Measurements from ENCODE around the gene PTH1R. TPM values are rescaled to one million over a fixed set of nuclear protein-coding genes. Genes with fewer than 3 reads are reported as not detected.

Gene PTH1R
- total RNA-seq, 1 donor from 2014 or later: 6.5 TPM

DNA sequence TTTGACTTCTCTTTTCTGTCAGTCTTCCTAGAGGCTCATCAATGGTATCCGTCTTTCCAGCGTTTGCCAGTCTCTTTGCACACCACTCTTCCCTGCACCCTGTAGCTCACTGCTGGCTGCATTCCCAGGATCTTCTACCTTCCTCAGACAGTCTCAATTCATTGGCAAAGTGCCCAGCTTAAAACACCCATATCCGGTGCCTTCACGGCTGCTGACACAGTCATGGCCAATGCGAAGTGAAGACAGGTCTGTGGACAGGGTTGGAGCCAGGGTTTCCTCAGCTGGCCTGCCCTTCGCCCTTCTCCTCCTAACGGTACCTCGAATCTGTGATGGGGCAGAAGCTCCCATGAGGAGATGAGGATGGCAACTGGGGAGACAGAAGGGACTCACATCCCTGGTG is 36.1 kb downstream of the PTH1R start:
- DNase-seq: peak; percentile 72

DNA sequence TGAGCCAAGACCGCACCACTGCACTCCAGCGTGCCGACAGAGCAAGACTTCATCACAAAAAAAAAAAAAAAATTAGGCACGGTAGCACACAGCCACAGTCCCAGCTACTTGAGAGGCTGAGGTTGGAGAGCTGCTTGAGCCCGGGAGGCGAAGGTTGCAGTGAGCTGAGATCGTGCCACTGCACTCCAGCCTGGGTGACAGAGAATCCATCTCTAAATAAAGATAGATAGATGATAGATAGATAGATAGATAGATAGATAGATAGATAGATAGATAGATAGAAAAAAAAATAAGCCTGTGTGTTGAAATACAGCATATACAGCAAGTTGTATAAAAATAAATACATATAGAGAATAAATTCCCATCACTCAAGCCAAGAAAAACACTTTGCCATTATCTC is 37.3 kb downstream of the PTH1R start:
- DNase-seq: no peak

DNA sequence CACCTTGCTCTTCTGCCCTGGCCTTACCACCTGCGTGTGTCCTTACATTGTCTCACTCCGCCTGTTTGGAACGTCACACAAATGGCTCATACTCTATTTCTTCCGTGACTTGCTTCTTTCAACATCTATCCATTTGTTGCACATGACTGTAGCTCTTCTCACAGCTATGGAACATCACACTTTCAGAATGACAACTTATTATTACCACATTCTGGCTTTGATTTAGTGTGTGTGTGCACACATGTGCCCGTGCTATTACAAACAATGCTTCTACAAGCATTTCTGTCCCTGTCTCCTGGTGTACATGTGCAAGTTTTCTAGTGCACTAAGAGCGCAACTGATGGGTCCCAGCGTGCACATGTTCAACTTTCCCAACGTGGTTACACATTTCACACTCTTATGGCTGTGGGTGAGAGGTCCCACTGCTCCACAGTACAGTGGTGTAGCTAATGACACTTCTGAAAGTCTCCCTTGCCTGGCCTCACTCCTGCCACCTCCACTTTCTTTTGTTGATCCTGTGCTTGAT is 37.8 kb downstream of the PTH1R start:
- DNase-seq: no peak

DNA sequence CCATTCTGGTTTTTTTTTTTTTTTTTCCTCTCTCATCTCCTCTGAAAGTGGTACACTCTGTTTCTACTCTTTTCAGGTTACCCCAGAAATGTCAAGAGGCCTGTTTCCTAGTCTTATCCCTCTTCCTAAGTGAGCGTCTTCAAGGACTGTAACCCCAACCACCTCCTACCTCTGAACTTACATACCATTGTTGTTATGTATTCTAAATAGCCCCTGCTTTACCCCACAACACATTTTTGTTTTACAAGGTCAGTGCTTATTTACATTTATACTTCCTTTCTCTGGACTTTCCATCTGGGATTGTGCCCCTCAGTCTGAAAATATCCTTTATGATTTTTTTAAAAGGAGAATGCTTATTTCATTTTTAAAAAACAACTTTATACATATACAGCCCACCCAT is 38.8 kb downstream of the PTH1R start:
- no peak for DNase-seq

DNA sequence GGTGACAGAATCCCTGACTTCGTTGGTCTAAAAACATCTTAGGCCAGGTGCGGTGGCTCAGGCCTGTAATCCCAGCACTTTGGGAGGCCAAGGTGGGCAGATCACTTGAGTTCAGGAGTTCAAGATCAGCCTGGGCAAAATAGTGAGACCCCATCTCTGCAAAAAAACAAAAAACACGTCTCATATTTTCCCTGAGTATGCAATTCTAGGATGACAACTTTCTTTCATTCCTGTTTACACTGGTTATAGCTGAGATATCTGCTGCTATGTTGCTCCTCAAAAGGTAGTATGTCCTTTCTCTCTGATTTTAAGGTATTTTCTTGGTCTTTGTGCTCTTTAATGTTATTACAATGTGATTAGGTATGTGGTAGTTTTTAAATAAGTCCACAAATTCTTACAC is 39.3 kb downstream of the PTH1R start:
- DNase-seq: no peak

DNA sequence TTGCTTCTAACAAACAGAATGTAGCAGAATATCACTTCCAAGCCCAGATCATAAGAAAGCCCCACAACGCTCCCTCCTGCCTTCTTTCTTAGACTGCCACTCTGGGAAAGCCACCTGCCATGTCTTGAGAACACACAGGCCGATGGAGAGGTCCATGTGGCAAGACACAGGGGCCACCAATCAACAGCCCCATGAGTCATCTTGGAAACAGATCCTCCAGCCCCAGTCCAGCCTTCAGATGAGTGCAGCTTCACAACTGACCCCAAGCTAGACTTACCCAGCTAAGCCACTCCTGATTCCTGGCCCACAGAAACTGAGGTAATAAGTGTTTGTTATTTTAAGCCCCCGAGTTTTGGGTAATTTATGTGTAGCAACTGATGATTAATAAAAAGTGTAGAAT is 39.7 kb downstream of the PTH1R start:
- no peak for DNase-seq

DNA sequence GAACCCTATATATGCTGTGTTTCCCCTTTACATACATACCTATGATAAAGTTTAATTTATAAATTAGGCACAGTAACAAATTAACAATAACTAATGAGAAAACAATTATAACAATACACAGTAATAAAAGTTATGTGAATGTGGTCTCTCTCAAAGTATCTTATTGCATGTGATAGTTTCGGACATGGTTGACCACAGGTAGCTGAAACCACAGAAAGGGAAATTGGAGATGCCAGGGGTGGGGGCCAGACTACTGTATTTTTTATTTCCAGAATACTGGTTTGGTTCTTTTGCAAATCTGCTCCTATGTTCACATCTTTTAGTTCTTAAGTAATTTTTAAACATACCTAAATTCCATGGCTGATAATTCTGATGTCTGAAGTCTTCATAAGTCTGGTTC is 40.7 kb downstream of the PTH1R start:
- DNase-seq: no peak

DNA sequence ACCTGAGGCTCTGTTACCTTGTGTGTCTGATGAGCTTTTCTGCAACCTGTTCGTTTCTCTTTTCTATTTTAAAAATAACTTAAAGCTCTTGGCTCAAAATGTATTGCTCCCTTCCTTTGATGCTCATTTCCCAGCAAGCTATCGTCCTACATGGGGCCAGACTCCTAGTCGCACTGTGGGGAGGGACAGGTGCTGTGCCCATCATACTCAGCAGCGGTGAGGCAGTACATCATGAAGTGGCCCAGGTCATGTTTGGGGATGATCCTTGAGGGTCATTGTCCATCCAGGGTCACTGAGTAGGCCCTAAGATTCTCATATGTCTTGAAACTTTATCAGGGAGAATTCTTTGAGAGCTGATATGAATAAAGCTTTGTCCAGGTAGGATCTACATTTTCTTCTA is 41.1 kb downstream of the PTH1R start:
- DNase-seq: no peak

DNA sequence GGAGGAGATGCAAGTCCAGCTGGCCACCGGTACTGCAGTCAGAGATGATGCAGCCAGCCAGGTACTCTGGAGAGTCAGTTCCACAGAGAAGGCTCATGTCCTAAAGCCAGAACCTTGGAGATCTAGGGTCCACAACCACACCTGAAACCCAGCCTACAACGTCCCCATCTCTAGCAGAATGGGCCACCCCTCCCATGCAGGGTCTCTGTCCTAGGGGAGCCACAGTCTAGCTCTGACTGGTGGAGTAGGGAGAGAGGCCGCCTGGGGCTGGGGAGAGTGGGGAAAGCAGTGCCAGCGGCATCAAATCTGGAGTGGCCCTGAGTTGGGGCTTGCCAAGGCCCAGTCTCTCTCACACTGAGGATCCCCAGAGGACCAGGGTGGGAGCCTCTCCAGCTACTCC is 43.5 kb downstream of the PTH1R start:
- no peak for DNase-seq

DNA sequence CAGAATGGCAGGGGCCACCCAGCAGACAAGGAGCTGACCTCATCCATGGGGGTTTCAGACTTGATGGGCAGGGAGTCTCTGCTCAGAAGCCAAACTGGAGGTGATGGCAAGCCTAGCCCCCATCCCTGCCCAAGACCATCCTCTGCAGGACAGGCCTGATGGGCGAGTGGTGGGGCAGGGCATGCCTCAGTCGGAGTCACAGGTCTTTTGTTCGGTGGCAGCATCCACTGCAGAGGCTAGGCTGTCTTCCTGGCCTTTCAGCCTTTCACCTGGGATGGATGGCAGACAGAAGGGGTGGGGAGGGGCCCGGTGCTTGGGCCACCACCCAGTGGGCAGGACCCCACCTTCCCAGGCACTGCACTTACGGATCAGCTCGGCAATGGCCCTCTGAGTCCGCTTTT is 44.4 kb downstream of the PTH1R start:
- DNase-seq: no peak

DNA sequence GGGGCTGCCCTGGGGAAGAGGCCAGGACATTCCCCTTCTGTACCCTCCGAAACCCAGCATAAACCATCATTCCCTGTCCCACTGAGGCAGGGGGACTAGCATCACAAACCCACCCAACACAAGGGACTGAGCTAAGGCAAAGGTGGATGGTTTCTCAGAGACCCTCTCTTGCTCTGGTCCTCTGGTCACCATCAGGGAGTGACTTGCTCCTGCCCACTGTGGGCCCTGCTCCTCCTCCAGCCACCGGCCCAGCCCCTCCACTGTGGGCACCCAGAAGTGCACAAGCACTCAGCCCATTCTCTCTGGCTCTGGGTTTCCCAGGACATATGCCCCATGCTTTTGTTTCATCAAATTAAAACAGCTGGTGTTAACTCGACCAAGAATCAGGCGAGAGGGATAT is 44.9 kb downstream of the PTH1R start:
- DNase-seq: no peak

DNA sequence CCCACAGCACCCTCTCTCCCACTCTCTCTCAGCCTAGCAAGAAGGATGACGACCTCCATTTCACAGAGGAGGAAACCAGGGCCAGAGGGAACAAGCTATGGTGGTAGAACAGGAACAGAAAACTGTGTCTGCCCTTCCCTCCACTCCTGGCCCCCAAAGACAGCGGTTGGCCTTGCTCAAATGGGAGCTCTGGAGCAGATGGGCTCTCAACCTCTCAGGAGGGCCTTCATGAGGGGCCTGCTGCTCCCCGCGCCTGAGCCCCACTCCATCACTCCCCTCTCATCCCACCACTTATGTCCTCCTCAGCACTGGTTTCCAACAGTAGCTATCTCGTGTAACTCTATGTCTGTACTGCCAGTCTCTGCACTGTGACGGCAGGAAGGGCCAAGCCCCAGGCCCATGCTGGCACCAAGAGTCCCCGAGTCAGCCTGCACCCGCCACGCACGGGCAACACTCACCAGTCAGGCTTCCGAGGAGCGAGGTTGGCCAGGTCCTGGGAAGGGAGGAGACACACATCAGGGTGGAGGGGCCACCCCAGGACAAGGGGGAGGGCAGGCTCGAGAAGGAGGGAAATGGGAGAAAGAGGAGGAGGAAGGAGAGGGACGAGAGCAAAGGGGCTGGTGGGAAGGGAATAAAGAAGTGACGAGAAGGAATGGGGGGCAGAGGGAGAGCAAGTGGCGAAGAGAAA is 45.5 kb downstream of the PTH1R start:
- DNase-seq: no peak

DNA sequence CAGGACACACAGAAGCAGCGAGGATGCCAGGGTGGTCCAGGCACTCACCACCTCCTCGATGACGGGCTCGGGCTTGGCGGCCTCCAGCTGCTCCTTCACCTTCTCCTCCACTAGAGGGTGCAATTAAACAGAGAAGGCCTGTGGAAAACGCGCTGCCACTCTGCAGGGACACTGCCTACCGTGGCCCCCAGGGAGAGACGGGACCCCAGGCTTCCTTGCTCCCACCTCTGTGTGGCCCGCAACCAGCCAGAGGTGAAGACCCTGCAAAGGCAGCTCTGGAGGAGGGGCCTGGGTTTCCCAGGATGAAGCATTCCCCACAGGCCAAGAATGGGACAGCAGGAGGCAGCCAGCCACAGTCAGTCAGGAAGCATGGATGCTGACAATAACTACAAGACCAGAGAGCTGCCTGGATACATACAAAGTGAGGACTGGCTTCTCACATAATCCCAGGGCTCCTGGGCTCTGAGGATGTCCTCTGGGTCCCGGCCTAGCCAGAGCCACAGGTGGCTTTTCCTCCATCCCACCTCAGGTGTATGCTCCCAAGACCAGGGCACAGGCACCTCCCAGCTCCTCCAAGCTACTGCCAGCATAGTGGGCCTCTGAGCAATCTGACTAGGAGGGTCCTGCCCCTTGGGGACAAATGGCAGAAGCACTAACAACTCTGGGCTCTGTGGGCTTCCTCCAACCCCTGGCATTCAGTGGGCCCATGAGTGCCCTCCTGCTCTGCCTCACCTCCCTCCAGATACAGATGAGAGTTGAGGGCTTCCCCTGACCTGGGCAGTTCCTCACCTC is 46.2 kb downstream of the PTH1R start:
- no peak for DNase-seq

DNA sequence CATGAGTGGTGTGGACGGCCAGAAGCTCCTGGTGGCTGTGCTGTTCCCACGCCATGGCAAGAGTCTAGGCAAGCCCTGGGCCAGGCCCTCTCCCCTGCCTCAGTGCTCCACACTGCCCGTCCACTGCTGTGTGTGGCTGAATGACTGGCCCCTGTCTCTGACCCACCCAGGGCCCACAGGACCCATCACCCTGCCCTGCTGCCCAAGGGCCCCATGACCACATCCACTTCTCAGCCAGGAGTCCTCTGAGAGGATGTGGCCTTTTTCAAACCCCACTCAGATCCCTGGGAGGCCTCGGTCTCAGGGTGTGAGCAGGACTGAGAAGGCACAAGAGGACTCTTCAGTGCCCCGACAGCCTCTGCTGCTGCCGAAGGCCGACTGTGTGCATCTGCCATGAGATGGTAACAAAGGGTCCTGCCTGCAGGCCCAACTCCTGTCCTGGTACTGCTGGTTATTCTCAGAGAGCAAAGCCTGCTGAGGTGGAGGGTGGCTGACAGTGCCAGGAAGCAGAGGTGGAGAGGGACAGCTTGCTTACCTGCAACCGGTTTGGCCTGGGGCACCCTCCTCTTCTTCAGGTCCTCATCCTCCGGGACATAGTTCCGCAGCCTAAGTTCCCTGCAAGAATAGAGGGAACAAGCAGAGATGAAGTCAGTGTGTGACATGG is 47.5 kb downstream of the PTH1R start:
- no peak for DNase-seq

DNA sequence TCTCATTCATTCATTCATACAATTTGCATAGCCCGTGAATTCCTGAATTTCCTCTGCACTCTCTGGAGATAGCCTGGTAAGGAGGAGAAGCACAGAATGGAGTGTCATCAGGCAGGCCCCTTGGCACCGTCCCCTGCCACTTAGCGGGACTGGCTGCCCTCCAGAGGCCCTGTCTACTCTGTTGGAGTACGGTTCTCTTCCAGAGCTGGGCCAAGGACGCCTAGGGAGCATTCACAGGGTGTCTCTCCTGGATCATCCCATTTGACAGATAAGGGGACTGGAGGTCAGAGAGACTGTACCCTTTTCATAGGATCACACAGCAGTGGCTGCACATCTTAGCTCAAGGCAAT is 48.0 kb downstream of the PTH1R start:
- no peak for DNase-seq

DNA sequence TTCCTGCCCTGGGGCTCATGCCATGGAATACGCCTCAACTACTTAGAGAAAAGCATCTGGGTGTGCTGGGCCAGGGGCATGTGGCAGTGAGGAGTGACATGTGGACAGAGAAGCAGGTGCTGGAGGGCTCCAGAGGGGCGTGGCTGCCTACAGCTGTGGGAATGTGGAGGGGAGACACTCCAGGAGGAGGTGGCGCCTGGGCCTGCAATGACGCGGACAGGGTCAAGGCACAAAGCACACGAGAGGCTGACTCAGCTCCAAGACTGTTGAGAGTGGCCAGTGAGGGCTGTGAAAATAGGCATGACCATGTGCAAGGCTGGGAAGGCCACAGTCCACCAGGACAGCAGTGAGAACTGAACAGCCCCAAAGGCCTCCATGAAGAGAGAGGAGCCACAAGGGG is 48.5 kb downstream of the PTH1R start:
- DNase-seq: peak; percentile 94

DNA sequence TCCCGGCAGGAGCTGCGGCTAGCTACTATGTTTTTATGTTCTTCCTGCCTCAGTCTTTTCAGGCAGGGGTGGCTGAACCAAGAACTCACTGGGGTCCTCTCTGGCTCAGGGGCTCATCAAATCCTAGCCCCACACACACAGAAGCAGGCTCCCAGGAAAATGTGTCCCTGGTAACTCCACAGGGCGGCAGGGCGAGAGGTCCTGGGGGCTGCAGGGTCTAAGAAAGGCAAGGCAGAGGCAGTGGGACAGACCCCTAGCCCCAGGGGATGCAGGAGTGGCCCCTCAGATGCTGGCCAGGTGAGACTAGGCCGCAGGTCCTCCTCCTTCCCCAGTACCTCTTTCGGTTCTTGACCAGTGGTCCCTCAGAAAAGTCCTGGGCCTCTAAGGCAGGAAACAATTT is 48.9 kb downstream of the PTH1R start:
- DNase-seq: no peak

DNA sequence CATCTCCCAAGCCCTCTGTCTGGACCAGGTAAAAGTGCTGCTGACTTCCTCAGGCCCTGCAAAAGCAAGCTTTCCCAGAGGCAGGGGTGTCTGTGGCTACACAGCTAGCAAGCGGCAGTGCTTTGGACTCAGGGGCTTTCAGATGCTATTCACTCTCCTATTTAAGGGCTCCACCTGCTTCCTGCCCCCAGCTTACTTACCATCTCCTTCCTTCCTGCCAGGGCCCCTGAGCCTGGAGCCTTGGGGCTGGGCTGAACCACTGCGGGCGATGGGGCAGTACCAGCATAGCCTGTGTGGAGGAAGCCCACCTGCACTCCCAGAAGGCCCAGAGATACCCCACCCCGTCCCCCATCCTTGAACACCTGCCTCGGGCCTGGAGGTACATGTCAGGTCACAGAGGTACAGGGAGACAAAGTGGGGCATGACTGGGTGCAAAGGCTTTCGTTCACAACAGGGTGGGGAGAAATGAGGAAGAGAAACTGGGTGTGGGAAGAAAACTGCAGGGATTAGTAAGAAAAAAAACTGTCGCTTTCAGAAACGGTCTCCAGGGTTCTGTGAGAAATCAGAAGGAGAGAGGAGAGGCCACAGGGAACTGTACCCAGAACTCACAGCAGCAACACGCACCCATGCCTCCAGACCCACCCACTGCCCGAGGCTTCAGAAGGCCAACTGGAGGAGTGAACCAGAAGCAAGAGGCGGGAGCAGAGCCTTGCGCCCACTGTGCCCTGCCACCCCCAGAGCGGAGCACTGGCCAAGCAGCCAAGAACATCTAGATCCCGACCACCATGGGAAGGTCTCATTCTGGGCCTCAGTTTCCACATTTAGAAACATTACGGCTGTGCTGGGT is 49.6 kb downstream of the PTH1R start:
- no peak for DNase-seq

DNA sequence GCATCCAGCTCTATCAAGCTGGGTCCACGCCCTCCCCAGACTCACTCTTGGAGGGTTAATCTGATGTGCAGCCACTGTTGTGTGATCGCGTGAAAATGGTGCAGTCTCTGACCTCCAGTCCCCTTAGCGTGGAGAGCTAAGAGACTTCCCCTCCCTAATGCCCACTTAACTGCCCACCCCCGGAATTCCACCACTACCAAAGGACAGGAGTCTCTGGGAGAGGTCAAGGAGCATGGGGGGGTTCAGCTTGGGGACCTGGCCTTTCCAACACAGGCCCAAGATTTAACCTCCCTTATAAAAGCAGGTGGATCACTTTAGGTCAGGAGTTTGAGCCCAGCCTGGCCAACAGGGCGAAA is 50.2 kb downstream of the PTH1R start:
- no peak for DNase-seq

DNA sequence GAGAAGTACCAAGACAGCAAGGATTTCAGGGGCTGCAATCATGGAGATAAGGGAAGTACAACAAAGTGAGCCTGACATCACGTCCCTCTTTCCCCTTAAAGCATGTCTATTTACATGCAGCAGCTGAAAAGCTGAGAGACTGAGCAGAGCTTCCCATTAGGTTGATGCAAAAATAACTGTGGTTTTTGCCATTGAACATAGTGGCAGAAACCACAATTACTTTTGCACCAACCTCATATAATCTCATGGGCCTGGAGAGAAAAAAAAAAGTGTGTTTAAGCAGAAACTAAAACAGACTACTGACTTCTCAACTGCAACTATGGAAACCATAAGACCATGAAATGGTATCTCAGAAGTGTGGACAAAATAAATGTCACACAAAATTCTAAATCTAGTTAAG is 50.8 kb downstream of the PTH1R start:
- no peak for DNase-seq

DNA sequence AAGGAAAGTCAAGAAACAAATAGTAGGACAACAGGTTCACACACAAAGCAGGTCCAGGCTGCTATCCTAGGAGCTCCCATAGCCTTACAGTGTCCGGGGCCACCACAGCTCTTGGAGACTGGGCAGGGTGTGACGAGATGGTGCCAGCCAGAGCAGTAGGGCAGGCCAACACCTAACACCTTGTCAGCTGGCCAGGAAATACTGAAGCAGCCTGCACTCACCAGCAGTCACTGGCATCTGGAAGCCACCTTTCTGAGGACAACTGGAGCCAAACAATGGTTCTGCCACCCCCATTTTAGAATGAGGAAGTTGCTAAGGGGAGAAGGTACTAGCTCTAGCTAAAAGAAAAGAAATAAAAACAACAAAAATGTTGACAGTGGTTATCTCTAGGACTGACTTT is 51.8 kb downstream of the PTH1R start:
- no peak for DNase-seq

DNA sequence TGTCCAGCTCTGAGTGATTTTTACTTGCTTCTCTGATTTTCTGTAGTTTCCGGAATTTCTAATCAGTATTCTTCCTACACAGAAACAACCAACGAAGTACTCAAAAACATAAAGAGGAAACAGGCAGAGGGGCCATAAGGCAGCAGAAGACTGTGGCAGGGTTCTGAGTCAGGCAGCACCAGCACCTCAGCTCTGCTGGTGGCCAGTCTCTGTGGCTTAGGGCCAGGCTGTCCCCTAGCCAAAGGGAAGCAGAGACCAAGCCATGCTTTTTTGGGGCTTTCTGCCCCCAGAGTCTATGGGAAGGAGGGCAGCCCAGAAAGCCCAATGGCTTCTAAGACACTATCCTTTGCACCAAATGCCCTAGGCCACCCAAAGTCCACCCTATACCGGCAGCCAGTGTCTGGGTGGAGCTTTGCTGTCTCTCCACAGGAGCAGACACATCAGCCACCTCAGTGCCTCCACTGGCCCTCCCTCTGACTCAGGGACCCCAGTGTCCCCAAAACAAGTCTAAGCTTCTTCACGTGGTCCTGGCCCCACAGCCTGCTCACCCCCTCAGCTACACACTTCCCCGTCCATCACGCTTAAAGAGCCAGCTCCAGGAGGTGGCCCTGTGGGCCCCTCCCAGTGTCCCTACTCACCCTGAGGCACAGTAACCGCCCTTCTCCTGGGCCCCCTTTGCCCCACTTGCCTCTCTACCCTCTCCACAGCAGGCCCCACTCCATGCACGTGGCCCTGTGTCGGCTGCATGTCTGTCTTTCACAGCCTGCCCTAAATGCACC is 52.8 kb downstream of the PTH1R start:
- DNase-seq: no peak

All from tongue (tissue), 2 donors.